HPDE6-E6E7 (cell line): ENCODE measurements around the gene SLC1A5.
"Not testable (repeated sequence)": the region's sequence is repeated elsewhere in the genome, so short reads cannot be mapped to it uniquely, and the experiment has no call there.

ENCODE experiments used
- DNase-seq: peaks from one replicate; pipeline ENCODE4 v3.0.0; 2011; ENCODE audit warnings: missing footprints; ENCODE audit errors: extremely low spot score

The SLC1A5 gene

GRCh38 chr19:46788262-46788967, at the start of gene SLC1A5:
Gene SLC1A5 (minus strand): TSS chr19:46788594. CDS start chr19:46787965, 629 bp downstream.
- peak; percentile 95 for DNase-seq

- no peak for DNase-seq
Measured at GRCh38 chr19:46838160-46838559, 49.8 kb upstream of the SLC1A5 start.

DNA sequence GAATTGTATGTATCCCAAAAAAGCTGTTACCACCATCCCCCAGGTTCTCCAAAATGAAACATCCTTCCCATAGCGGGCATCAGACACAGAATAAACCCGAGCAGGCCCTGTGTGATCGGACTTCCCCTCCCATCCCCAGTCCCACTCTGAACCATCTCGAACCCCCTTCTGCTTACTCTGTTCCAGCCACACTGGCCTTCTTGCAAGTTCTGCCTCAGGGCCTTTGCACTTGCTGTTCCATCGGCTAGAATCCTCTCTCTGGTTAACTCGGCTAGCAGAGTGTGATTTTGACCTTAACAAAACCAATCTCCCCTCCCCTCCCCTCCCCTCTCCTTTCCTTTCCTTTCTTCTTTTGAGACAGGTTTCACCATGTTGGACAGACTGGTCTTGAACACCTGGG, 46.6 kb upstream of the SLC1A5 start:
- no peak for DNase-seq

DNA sequence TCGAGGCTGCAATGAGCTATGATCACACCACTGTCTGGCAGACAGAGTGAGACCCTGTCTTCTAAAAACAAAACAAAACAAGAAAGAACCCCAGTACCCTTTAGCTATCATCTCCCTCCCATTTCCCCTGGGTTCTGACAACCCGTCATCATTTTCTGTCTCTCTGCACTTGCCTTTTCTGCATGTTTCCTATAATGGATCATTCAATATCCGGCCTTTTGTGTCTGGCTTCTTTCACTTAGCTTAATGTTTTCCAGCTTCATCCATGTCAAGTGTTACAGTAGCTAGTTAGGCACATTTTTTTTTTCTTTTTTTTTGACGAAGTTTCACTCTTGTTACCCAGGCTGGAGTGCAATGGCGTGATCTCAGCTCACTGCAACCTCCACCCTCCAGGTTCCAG, 45.7 kb upstream of the SLC1A5 start:
- no peak for DNase-seq

DNA sequence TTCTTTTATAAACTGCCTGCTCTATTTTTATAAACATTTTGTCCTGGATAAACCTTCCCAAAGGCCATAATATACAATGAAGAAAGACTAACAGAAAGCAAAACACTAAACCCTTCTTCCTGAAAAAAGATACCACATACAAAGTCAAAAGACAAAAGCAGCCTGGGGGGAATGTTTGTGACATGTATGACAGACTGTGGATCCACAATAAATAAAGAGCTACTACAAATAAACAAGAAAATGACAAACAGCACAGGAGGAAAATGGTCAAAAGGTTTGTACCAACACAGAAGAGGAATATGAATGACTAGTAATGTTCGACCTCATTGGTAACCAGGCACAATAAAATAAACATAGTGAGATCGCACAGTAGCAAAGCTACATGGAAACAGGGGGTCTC, 42.5 kb upstream of the SLC1A5 start:
- DNase-seq = no peak

GRCh38 chr19:46828484-46828883, 40.1 kb upstream of the SLC1A5 start:
- no peak for DNase-seq

GRCh38 chr19:46825731-46826055, 37.3 kb upstream of the SLC1A5 start:
- DNase-seq = no peak

- DNase-seq = no peak
Measured at GRCh38 chr19:46824890-46825730, 36.7 kb upstream of the SLC1A5 start.

- DNase-seq = no peak
Measured at GRCh38 chr19:46823049-46823448, 34.7 kb upstream of the SLC1A5 start.

DNA sequence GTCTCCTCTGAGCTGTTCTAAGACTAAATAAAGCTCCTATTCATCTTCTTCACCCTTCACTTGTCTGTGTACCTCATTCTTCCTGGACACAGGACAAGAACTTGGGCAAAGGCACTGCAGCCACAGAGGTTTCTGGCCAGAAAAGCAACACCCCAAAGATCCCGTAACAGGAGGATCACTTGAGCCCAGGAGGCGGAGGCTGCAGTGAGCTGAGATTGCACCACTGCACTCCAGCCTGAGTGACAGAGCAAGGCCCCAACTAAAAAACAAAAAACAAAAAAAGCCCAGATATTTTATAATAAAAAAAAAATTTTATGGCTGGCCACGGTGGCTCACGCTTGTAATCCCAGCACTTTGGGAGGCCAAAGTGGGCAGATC, 34.0 kb upstream of the SLC1A5 start:
- not testable (repeated sequence) for DNase-seq

DNA sequence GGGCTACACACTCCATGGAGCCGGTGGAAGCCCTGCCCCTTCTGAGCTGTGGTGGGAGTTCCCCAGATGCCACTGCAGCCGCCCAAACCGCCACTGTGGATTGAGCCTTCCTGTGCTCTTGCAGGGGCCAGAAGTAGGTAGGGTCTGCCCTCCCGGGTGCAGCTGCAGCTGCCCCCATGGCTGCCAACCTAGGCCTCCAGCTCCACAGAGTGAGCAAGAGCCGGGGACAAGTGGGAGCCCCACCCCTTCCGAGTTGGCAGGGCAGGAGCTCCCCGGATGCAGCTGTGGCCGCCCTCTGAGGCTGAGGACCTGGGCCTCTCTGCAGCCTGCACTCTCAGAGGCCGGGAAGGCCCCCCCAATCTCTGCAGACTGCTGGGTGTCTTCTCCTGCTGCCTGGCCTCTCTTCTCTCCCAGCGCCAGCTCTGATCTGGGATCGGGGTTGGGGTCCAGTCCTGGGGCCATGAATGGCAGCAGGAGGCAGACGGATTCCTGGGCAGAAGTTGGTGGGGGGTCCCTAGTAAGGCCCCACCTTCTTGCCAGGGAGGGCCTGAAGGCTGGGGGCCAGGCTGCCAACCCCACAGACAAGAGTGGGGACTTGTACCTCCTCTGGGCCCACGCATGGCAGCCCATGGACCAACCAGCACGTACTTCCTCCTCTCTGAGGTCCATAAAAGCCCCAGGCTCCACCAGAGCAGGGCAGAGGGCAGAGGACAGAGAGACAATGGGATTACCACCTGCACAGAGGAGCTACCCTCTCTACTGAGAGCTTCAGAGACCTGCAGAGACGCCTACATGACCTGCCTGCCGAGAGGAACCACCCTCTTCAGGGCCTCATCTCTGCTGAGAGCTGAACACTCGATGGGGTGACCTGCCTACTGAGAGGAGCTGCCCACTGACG, 33.4 kb upstream of the SLC1A5 start:
- DNase-seq = no peak

DNA sequence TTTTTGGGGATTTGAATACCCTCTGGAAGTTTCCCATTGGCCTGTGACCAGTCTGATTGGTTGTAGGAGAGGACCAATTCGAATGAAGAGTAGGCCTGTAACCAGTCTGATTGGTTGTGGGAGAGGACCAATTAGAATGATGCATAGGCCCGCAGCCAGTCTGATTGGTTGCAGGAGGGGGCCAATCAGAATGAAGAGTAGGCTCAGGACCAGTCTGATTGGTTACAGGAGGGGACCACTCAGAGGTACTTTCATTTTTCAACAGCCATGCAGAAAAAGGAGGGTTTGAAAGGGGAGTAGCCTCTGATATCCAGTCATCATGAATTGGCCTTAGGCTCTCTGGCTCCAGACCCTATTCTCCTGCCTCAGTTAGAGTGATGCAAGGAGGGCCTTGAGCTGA, 30.4 kb upstream of the SLC1A5 start:
- DNase-seq = no peak

GRCh38 chr19:46815833-46816627, 27.6 kb upstream of the SLC1A5 start:
- DNase-seq = no peak

DNA sequence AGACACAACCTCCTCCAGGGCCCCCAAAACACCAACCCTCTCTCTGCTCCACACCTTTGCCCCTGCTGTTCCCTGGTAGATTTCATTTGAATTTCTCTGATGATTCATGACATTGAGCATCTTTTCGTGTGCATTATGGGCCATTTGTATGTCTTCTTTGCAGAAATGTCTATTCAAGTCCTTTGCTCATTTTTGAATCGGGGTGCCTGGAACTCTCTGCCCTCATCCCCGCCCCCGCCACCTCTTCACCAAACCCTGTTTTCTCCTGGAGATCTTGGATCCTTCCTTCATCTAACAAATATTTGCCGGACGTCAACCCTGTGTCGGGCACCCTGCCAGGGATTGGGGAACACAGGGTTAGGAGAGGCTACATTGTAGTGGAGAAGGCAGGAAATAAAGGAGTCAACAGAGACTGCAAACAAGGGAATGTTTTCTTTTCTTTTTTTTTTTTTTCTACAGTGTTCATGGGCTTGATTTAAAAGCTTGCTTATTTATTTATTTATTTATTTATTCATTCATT, 25.5 kb upstream of the SLC1A5 start:
- DNase-seq = no peak

GRCh38 chr19:46812977-46813838, 24.8 kb upstream of the SLC1A5 start:
- DNase-seq = no peak

DNA sequence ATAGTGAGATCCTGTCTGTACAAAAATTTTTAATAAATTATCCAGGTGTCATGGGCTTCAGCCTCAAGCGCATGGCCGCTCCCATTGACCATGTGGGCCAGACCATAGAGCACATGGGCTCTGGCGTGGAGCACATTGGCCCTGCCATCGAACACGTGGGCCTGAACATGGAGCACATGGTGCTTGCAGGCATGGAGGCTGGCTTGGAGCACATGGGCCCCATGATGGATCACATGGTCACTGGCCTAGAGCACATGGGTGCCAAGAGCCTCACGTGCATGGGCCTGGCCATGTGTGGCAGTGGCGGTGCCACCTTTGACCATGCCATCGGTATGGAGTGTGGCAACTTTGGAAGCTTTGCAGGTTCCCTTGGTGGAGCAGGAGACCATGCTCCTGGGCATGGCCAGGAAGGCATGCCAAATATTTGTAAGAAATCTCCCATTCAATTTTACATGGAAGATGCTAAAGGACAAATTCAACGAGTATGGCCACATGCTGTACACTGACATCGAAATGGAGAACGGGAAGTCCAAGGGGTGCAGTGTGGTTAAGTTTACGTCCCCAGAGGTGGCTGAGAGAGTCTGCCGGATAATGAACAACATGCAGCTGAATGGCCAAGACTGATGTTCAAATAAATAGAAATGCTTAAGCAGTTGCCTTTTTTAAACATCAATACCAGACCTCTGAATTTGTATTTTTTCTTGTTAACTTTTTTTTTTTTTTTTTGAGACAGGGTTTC, 21.3 kb upstream of the SLC1A5 start:
- no peak for DNase-seq

- no peak for DNase-seq
Measured at GRCh38 chr19:46806656-46807055, 18.3 kb upstream of the SLC1A5 start.

DNA sequence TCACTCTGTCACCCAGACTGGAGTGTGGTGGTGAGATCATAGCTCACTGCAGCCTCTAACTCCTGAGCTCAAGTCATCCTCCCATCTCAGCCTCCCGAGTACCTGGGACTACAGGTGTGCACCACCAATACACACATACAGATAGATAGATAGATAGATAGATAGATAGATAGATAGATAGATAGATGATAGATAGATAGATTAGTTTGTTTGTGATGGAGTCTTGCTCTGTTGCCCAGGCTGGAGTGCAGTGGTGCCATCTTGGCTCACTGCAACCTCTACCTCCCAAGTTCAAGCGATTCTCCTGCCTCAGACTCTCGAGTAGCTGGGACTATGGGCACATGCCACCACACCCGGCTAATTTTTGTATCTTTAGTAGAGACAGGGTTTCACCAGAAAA, 16.0 kb upstream of the SLC1A5 start:
- DNase-seq = not testable (repeated sequence)

DNA sequence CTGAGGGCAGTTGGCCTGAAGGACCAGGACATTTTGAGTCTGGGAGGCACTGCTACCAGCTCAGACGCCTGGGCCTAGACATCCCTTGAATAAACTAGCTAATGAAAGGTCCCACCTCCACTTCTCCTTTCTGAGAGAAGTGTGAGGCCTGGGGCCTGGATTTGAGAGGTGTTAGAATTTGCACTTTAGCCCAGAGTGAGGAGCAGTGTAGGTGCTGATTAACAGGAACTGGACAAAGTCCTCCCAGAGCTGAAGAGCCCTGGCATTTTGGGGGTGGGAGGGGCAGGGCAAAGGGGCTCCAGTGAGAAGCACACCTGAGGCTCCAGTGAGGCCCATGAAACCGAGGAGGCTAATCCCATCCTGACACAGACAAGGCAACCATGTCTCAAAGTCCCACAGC, 15.2 kb upstream of the SLC1A5 start:
- no peak for DNase-seq

DNA sequence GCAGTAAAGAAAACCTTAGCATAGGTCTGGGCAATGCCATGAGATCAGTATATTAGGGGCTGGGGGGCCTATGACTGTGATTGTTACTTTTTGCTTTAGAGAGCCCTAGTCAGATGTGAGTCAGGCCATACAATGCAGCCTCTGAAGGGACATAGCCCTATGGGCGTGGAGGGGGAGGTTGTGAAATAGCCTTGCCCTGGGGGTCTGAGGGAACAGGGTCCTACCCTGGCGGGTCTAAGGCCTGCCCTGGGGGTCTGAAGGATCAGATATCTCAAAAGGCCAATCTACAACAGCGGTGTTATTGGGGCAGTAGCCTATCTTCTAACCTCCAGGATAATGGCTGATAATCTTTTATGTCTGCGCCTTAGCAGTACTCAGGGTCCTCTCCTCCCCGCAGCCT, 13.8 kb upstream of the SLC1A5 start:
- DNase-seq = no peak
